Retina (tissue), 1 donor: ENCODE measurements around the gene COX20.

Experiments used
- DNase-seq: peaks from one replicate; pipeline ENCODE4 v3.0.0-alpha.2; 2016

COX20 gene

DNA sequence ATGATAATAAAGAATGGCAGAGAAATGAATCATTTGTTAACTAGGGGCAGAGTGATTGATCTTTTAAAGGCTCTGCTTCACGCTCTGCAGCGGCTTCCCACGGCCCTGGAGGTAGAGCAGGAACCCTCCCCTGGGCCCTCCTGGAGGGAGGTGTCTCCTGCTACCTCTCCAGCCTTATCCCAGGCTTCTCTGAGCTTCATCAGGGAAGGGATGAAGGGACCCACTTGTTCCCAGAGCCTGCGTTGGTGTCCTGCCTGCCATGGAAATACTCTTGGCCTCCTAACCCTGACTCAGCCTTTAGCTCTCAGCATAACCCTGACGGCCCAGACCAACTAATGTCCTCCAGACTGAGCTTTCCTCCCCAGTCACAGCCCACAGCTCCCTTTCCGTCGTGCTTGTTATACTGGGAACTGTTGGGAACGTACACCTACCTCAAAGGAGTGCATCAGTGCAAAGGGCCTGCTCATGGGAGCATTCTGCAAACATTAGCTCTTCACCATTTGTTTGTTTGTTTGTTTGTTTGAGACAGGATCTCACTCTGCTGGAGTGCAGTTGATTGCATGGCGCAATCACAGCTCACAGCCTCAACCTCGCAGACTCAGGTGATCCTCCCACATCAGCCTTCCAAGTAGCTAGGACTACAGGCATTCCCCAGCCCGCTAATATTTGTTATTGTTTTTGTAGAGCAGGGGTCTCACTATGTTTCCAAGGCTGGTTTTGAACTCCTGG lies 46.3 kb downstream of the COX20 start:
- no peak for DNase-seq

DNA sequence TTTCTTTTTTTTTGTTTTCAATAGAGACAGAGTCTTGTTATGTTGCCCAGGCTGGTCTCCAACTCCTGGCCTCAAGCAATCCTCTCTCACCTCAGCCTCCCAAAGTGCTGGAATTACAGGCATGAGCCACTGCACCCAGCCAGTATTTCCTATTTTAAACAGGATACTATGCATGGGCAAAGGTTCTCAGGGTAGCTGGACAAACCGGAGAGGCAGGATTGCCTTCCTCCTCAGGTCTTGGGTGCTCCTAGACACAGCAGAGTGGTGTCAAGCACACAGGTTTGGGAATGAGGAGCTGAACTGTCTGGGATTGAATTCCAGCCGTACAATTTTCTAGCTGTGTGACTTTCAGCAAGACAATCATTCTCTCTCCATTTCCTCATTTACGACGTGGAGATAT lies 51.8 kb downstream of the COX20 start:
- no peak for DNase-seq

DNA sequence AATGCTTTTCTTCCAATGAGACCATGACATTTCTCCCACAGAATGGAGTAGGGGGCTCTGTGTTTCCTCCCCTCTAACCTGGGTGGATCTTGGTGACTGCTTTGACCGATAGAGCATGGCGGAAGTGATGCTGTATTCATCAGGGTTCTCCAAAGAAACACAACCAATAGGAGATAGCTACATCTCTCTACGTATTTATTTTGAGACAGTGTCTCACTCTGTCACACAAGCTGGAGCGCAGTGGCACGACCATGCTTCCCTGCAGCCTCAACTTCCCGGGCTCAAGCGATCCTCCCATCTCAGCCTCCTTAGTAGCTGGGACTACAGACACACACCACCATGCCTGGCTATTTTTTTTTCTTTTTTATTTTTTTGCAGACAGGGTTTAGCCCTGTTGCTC lies 58.4 kb downstream of the COX20 start:
- no peak for DNase-seq
